ENCODE results near the gene ZBTB16. TPM values are rescaled to one million over a fixed set of nuclear protein-coding genes. Genes with fewer than 3 reads are reported as not detected.

ZBTB16 gene
- polyA plus RNA-seq, 3 donors = 4.1 to 12.3 (median 8.3) TPM

DNA sequence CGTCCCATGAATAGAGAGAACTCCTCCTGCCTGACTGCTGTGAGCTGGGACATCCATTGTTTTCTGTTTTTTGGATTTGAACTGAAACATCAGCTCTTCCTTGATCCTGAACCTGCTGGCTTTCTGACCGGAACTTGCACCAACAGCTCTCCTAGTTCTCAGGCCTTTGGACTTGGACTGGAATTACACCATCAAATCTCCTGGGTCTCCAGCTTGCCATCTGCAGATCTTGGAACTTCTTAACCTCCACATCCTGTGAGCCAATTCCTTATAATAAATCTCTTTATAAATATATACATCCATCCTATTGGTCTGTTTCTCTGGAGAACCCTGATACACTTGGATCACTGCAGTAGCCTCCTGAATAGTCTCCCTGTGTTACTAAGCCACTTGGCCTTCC lies 42.5 kb upstream of the ZBTB16 start:
- TF ChIP-seq, protein P1, sequence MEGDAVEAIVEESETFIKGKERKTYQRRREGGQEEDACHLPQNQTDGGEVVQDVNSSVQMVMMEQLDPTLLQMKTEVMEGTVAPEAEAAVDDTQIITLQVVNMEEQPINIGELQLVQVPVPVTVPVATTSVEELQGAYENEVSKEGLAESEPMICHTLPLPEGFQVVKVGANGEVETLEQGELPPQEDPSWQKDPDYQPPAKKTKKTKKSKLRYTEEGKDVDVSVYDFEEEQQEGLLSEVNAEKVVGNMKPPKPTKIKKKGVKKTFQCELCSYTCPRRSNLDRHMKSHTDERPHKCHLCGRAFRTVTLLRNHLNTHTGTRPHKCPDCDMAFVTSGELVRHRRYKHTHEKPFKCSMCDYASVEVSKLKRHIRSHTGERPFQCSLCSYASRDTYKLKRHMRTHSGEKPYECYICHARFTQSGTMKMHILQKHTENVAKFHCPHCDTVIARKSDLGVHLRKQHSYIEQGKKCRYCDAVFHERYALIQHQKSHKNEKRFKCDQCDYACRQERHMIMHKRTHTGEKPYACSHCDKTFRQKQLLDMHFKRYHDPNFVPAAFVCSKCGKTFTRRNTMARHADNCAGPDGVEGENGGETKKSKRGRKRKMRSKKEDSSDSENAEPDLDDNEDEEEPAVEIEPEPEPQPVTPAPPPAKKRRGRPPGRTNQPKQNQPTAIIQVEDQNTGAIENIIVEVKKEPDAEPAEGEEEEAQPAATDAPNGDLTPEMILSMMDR (IDR thresholded peaks at IDR 0.05) = no peak
- 92% methylated on average over 2 of the region's 2 CpGs for WGBS (ENCODE audit: insufficient coverage)
- Histone ChIP-seq H2AFZ (ENCODE audit: insufficient read depth, low read depth, low read length, poor library complexity, severe bottlenecking) (no peak overlapping the region), H3K9me3 (replicated peaks in 1 of 2; ENCODE audit: control insufficient read depth in 1 of 2, insufficient read depth in 1 of 2, low read length in 2 of 2) (no peaks in the 10 kb centered on the region), H3K9ac (ENCODE audit: insufficient read depth, low read length, poor library complexity, severe bottlenecking) (no peak overlapping the region), H3K79me2 (ENCODE audit: insufficient read depth, low read length) (no peaks in the 10 kb centered on the region), H3K27me3 (ENCODE audit: control insufficient read depth in 2 of 2, insufficient read depth in 2 of 2, low read length in 2 of 2) (no peaks in the 10 kb centered on the region), H4K20me1 (ENCODE audit: insufficient read depth, low read length) (no peaks in the 10 kb centered on the region), H3K36me3 (replicated peaks in 1 of 2; ENCODE audit: control insufficient read depth in 1 of 2, insufficient read depth in 2 of 2, low read length in 2 of 2) (no peaks in the 10 kb centered on the region), H3K4me2 (replicated peaks; ENCODE audit: extremely low read depth, low read length, poor library complexity, severe bottlenecking) (no peak overlapping the region), H3K27ac (ENCODE audit: low read depth in 1 of 2, low read length in 2 of 2) (no peak overlapping the region), H3K4me3 (replicated peaks in 1 of 3; ENCODE audit: low read depth in 2 of 3, low read length in 3 of 3) (no peak overlapping the region), H3K4me1 (ENCODE audit: control insufficient read depth in 1 of 2, insufficient read depth in 2 of 2, low read length in 2 of 2) (no peaks in the 10 kb centered on the region)
- H3K27me3 Mint-ChIP-seq (ENCODE audit: low read depth in 3 of 3) = peaks cover 3 to 10% (median 5%) of the 10 kb centered on the region in 3 donors
- H3K4me3 Mint-ChIP-seq = no peak overlapping the region
- H3K4me1 Mint-ChIP-seq = no peaks in the 10 kb centered on the region
- no peak for DNase-seq
- no peaks in the 10 kb centered on the region for H3K9me3 Mint-ChIP-seq
- H3K36me3 Mint-ChIP-seq = no peaks in the 10 kb centered on the region
- H3K27ac Mint-ChIP-seq = no peak overlapping the region
- intact Hi-C loops (cut with micrococcal nuclease) = no loop called here

DNA sequence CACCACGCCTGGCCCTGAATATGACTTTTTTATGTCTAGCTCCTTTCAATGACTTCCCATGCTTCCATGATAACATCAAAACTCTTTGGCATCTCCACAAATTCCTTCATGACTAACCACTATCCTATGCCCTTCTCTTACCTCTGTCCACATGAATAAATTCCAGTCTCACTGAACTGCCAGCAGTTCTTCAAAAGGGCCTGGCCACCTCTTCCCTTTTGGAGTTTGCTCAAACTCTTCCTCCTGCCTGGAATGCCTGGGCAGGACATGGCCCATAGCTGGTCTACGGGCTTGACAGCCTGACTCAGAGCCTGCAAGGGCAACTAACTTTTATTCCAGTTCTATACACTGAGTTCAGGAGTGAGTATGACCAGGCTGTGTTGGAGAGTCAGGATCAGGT lies 41.8 kb upstream of the ZBTB16 start:
- Mint-ChIP-seq H3K4me1 (no peaks in the 10 kb centered on the region), H3K36me3 (no peaks in the 10 kb centered on the region), H3K27me3 (ENCODE audit: low read depth in 3 of 3) (peaks cover 2 to 9% (median 4%) of the 10 kb centered on the region in 3 donors), H3K9me3 (no peaks in the 10 kb centered on the region), H3K27ac (no peak overlapping the region), H3K4me3 (no peak overlapping the region)
- 85% methylated on average over 1 of the region's 2 CpGs for WGBS (ENCODE audit: insufficient coverage)
- intact Hi-C loops (cut with micrococcal nuclease) = no loop called here
- Histone ChIP-seq H3K9ac (ENCODE audit: insufficient read depth, low read length, poor library complexity, severe bottlenecking) (no peak overlapping the region), H3K79me2 (ENCODE audit: insufficient read depth, low read length) (no peaks in the 10 kb centered on the region), H3K4me3 (replicated peaks in 1 of 3; ENCODE audit: low read depth in 2 of 3, low read length in 3 of 3) (no peak overlapping the region), H3K27ac (ENCODE audit: low read depth in 1 of 2, low read length in 2 of 2) (no peak overlapping the region), H3K4me2 (replicated peaks; ENCODE audit: extremely low read depth, low read length, poor library complexity, severe bottlenecking) (no peak overlapping the region), H3K27me3 (ENCODE audit: control insufficient read depth in 2 of 2, insufficient read depth in 2 of 2, low read length in 2 of 2) (no peaks in the 10 kb centered on the region), H2AFZ (ENCODE audit: insufficient read depth, low read depth, low read length, poor library complexity, severe bottlenecking) (no peak overlapping the region), H4K20me1 (ENCODE audit: insufficient read depth, low read length) (no peaks in the 10 kb centered on the region), H3K9me3 (replicated peaks in 1 of 2; ENCODE audit: control insufficient read depth in 1 of 2, insufficient read depth in 1 of 2, low read length in 2 of 2) (no peaks in the 10 kb centered on the region), H3K36me3 (replicated peaks in 1 of 2; ENCODE audit: control insufficient read depth in 1 of 2, insufficient read depth in 2 of 2, low read length in 2 of 2) (no peaks in the 10 kb centered on the region), H3K4me1 (ENCODE audit: control insufficient read depth in 1 of 2, insufficient read depth in 2 of 2, low read length in 2 of 2) (no peaks in the 10 kb centered on the region)
- no peak for DNase-seq
- TF ChIP-seq, protein P1 (IDR thresholded peaks at IDR 0.05) = no peak
